SK-N-SH treated with all-trans-retinoic acid at 6 μM for 48 hours (cell line): ENCODE data around the gene TBC1D16.

ENCODE experiments used
- ATAC-seq: fragments of 200-7000 bp; cut with Tn5 transposase; 3 replicates; pipeline ENCODE4 v1.9.1; 2020; ENCODE audit warnings: mild to moderate bottlenecking, moderate library complexity
- ARNTL ChIP-seq: fragments of 450-650 bp; formaldehyde crosslinking; IDR thresholded peaks from 2 replicates; pipeline ENCODE4 v1.5.0; 2020; ENCODE audit warnings: low read depth, mild to moderate bottlenecking, moderate library complexity, borderline replicate concordance
- BACH2 ChIP-seq: fragments of 250-450 bp; sonication (Bioruptor Pico); IDR thresholded peaks from 2 replicates; pipeline ENCODE4 v1.9.0; 2021; ENCODE audit warnings: mild to moderate bottlenecking, borderline replicate concordance
- CREB5 ChIP-seq: fragments of 250-450 bp; sonication (Bioruptor Pico); IDR thresholded peaks from 2 replicates; pipeline ENCODE4 v1.5.1; 2020; ENCODE audit warnings: low read depth, mild to moderate bottlenecking, moderate library complexity
- CSDC2 ChIP-seq: fragments of 250-450 bp; sonication (Bioruptor Pico); IDR thresholded peaks from 2 replicates; pipeline ENCODE4 v1.5.0; 2020; ENCODE audit warnings: mild to moderate bottlenecking, moderate library complexity
- CSRNP3 ChIP-seq: fragments of 250-450 bp; sonication (Bioruptor Pico); IDR thresholded peaks from 2 replicates; pipeline ENCODE4 v1.5.1; 2021; ENCODE audit warnings: mild to moderate bottlenecking, moderate library complexity
- ESRRG ChIP-seq: fragments of 250-450 bp; sonication (Bioruptor Pico); IDR thresholded peaks from 2 replicates; pipeline ENCODE4 v1.6.1; 2021; ENCODE audit warnings: mild to moderate bottlenecking
- GLIS3 ChIP-seq: fragments of 250-450 bp; sonication (Bioruptor Pico); IDR thresholded peaks from 2 replicates; pipeline ENCODE4 v1.5.0; 2020; ENCODE audit warnings: mild to moderate bottlenecking, moderate library complexity
- ISL1 ChIP-seq: fragments of 250-450 bp; sonication (Bioruptor Pico); IDR thresholded peaks from 2 replicates; pipeline ENCODE4 v2.1.2; 2022; ENCODE audit warnings: mild to moderate bottlenecking, moderate library complexity
- OSR1 ChIP-seq: fragments of 250-450 bp; sonication (Bioruptor Pico); IDR thresholded peaks from 2 replicates; pipeline ENCODE4 v1.8.0; 2022; ENCODE audit warnings: moderate library complexity, mild to moderate bottlenecking, inconsistent platforms
- PATZ1 ChIP-seq: fragments of 250-450 bp; sonication (Bioruptor Pico); IDR thresholded peaks from 2 replicates; pipeline ENCODE4 v1.8.0; 2020; ENCODE audit warnings: mild to moderate bottlenecking, moderate library complexity, borderline replicate concordance
- POU6F1 ChIP-seq: fragments of 250-450 bp; sonication (Bioruptor Pico); IDR thresholded peaks from 2 replicates; pipeline ENCODE4 v1.8.0; 2021; ENCODE audit warnings: low read depth, mild to moderate bottlenecking, moderate library complexity, borderline replicate concordance
- PPARA ChIP-seq: fragments of 250-450 bp; sonication (Bioruptor Pico); IDR thresholded peaks from 2 replicates; pipeline ENCODE4 v1.5.0; 2020; ENCODE audit warnings: mild to moderate bottlenecking, borderline replicate concordance
- RARB ChIP-seq: fragments of 250-450 bp; sonication (Bioruptor Pico); IDR thresholded peaks from 2 replicates; pipeline ENCODE4 v1.8.0; 2021; ENCODE audit warnings: mild to moderate bottlenecking, moderate library complexity
- SNAI2 ChIP-seq: fragments of 250-450 bp; sonication (Bioruptor Pico); IDR thresholded peaks from 2 replicates; pipeline ENCODE4 v1.5.0; 2020; ENCODE audit warnings: mild to moderate bottlenecking, moderate library complexity
- TCF4 ChIP-seq: fragments of 250-450 bp; sonication (Bioruptor Pico); IDR thresholded peaks from 2 replicates; pipeline ENCODE4 v1.8.0; 2021; ENCODE audit warnings: mild to moderate bottlenecking, moderate library complexity, borderline replicate concordance
- TOX ChIP-seq: fragments of 250-450 bp; sonication (Bioruptor Pico); IDR thresholded peaks from 2 replicates; pipeline ENCODE4 v1.8.0; 2021; ENCODE audit warnings: mild to moderate bottlenecking, moderate library complexity, borderline replicate concordance
- ZC3H10 ChIP-seq: fragments of 250-450 bp; sonication (Bioruptor Pico); IDR thresholded peaks from 2 replicates; pipeline ENCODE4 v1.5.1; 2021; ENCODE audit warnings: mild to moderate bottlenecking, moderate library complexity
- ZFP3 ChIP-seq: fragments of 250-450 bp; sonication (Bioruptor Pico); IDR thresholded peaks from 2 replicates; pipeline ENCODE4 v1.5.0; 2020; ENCODE audit warnings: mild to moderate bottlenecking, moderate library complexity
- ZFP30 ChIP-seq: fragments of 450-650 bp; formaldehyde crosslinking; IDR thresholded peaks from 2 replicates; pipeline ENCODE4 v1.5.0; 2022; ENCODE audit warnings: mild to moderate bottlenecking, moderate library complexity
- ZNF565 ChIP-seq: fragments of 450-650 bp; formaldehyde crosslinking; conservative IDR thresholded peaks from 2 replicates; pipeline ENCODE4 v1.5.0; 2020; ENCODE audit warnings: low read depth, mild to moderate bottlenecking, moderate library complexity
- ZNF70 ChIP-seq: fragments of 450-650 bp; formaldehyde crosslinking; IDR thresholded peaks from 2 replicates; pipeline ENCODE4 v1.5.0; 2020; ENCODE audit warnings: mild to moderate bottlenecking, moderate library complexity
- ZNF8 ChIP-seq: fragments of 450-650 bp; formaldehyde crosslinking; IDR thresholded peaks from 2 replicates; pipeline ENCODE4 v1.5.0; 2020; ENCODE audit warnings: mild to moderate bottlenecking, moderate library complexity

TBC1D16 gene

GRCh38 chr17:79983456-79983855 lies 52.2 kb downstream of the TBC1D16 start:
- TF ChIP-seq ZFP30 = no peak
- no peak for TF ChIP-seq RARB (CRISPR knock-in tag)
- no peak for TF ChIP-seq ZNF8 (CRISPR knock-in tag)
- TF ChIP-seq SNAI2 (CRISPR knock-in tag) = no peak
- TF ChIP-seq ESRRG = no peak
- TF ChIP-seq PPARA = no peak
- no peak for TF ChIP-seq BACH2 (CRISPR knock-in tag)
- no peak for TF ChIP-seq ZNF565
- TF ChIP-seq CSRNP3 (CRISPR knock-in tag) = no peak
- TF ChIP-seq ZC3H10 (CRISPR knock-in tag) = no peak
- TF ChIP-seq OSR1 (CRISPR knock-in tag) = no peak
- TF ChIP-seq CREB5 (CRISPR knock-in tag) = no peak
- TF ChIP-seq ISL1 = no peak
- TF ChIP-seq ARNTL (CRISPR knock-in tag) = no peak
- no peak for TF ChIP-seq TOX (CRISPR knock-in tag)
- no peak for TF ChIP-seq ZNF70 (CRISPR knock-in tag)
- no peak for TF ChIP-seq CSDC2
- TF ChIP-seq GLIS3 (CRISPR knock-in tag) = no peak
- no peak for ATAC-seq

GRCh38 chr17:79982986-79983385 lies 52.7 kb downstream of the TBC1D16 start:
- TF ChIP-seq RARB (CRISPR knock-in tag) (no peak), ISL1 (no peak), ARNTL (CRISPR knock-in tag) (no peak), BACH2 (CRISPR knock-in tag) (no peak), PPARA (no peak), TCF4 (CRISPR knock-in tag) (no peak), CSRNP3 (CRISPR knock-in tag) (no peak), GLIS3 (CRISPR knock-in tag) (no peak), CSDC2 (no peak), OSR1 (CRISPR knock-in tag) (no peak), ZC3H10 (CRISPR knock-in tag) (no peak), ZFP30 (no peak), ZFP3 (no peak), ESRRG (no peak), POU6F1 (CRISPR knock-in tag) (no peak), CREB5 (CRISPR knock-in tag) (no peak), PATZ1 (CRISPR knock-in tag) (no peak), SNAI2 (CRISPR knock-in tag) (no peak), ZNF565 (no peak)
- no peak for ATAC-seq

GRCh38 chr17:79981661-79982101 lies 54.0 kb downstream of the TBC1D16 start:
- no peak for ATAC-seq
- TF ChIP-seq PATZ1 (CRISPR knock-in tag) = no peak
- no peak for TF ChIP-seq ISL1
- no peak for TF ChIP-seq RARB (CRISPR knock-in tag)
- TF ChIP-seq GLIS3 (CRISPR knock-in tag) = no peak
- TF ChIP-seq TOX (CRISPR knock-in tag) = no peak
- TF ChIP-seq ZNF8 (CRISPR knock-in tag) = no peak
- TF ChIP-seq ZFP30 = no peak
- no peak for TF ChIP-seq BACH2 (CRISPR knock-in tag)
- TF ChIP-seq CSDC2 = no peak
- no peak for TF ChIP-seq SNAI2 (CRISPR knock-in tag)
- TF ChIP-seq PPARA = no peak
- no peak for TF ChIP-seq CREB5 (CRISPR knock-in tag)
- no peak for TF ChIP-seq ZFP3
- TF ChIP-seq, all 23 proteins: peak for 0
